MM.1S (cell line): ENCODE data around the gene SYNE3.
A peak's percentile ranks its signal among the peaks of the same experiment; 100 is the strongest.

Experiments used
- DNase-seq: peaks from one replicate; pipeline ENCODE4 v3.0.0-alpha.2; 2015
- H2AFZ ChIP-seq: fragments of 300-600 bp; sonication (generic); 2 replicates; pipeline ENCODE4 v1.6.0; 2016; ENCODE audit warnings: antibody characterized with exemption, low read length
- H3F3A ChIP-seq: fragments of 300-600 bp; sonication (generic); 2 replicates; pipeline ENCODE4 v1.6.1; 2016; ENCODE audit warnings: mild to moderate bottlenecking, antibody characterized with exemption, low read length, moderate library complexity, mixed read lengths; ENCODE audit not compliant: insufficient read depth
- H3K27ac ChIP-seq: fragments of 300-600 bp; sonication (generic); 2 replicates; pipeline ENCODE4 v1.5.1; 2016; ENCODE audit warnings: mild to moderate bottlenecking, low read length
- H3K27me3 ChIP-seq: fragments of 300-600 bp; sonication (generic); replicated peaks from 2 replicates; pipeline ENCODE4 v1.6.0; 2016; ENCODE audit warnings: low read length; ENCODE audit not compliant: insufficient read depth
- H3K36me3 ChIP-seq: fragments of 300-600 bp; sonication (generic); replicated peaks from 2 replicates; pipeline ENCODE4 v1.6.1; 2016; ENCODE audit warnings: mild to moderate bottlenecking, low read length, mixed read lengths; ENCODE audit not compliant: insufficient read depth
- H3K4me1 ChIP-seq: fragments of 300-600 bp; sonication (generic); 2 replicates; pipeline ENCODE4 v1.6.1; 2016; ENCODE audit warnings: low read length, mixed read lengths
- H3K4me2 ChIP-seq: fragments of 300-600 bp; sonication (generic); 2 replicates; pipeline ENCODE4 v1.6.0; 2016; ENCODE audit warnings: low read depth, low read length
- H3K4me3 ChIP-seq: fragments of 300-600 bp; sonication (generic); 2 replicates; pipeline ENCODE4 v1.5.1; 2016; ENCODE audit warnings: low read length, mixed read lengths
- H3K79me2 ChIP-seq: fragments of 300-600 bp; sonication (generic); 2 replicates; pipeline ENCODE4 v1.6.1; 2016; ENCODE audit warnings: mixed run types, low read length, mixed read lengths
- H3K9ac ChIP-seq: fragments of 300-600 bp; sonication (generic); 2 replicates; pipeline ENCODE4 v1.6.1; 2016; ENCODE audit warnings: low read length, mixed read lengths
- H3K9me2 ChIP-seq: fragments of 300-600 bp; sonication (generic); replicated peaks from 2 replicates; pipeline ENCODE4 v1.6.1; 2016; ENCODE audit warnings: mild to moderate bottlenecking, low read length, mixed read lengths; ENCODE audit not compliant: insufficient read depth
- H3K9me3 ChIP-seq: fragments of 300-600 bp; sonication (generic); replicated peaks from 2 replicates; pipeline ENCODE4 v1.6.1; 2016; ENCODE audit warnings: mild to moderate bottlenecking, low read length, mixed read lengths; ENCODE audit not compliant: insufficient read depth
- H4K20me1 ChIP-seq: fragments of 300-600 bp; sonication (generic); 2 replicates; pipeline ENCODE4 v1.6.1; 2016; ENCODE audit warnings: mild to moderate bottlenecking, low read length, moderate library complexity, mixed read lengths; ENCODE audit not compliant: insufficient read depth
- CTCF ChIP-seq: fragments of 300-600 bp; sonication (generic); IDR thresholded peaks from 2 replicates; pipeline ENCODE4 v1.5.1; 2016; ENCODE audit warnings: antibody characterized with exemption, low read length, mixed read lengths
- EZH2 ChIP-seq: fragments of 300-600 bp; sonication (generic); optimal IDR thresholded peaks from 2 replicates; pipeline ENCODE3; 2017; ENCODE audit warnings: low read depth, mild to moderate bottlenecking, antibody characterized with exemption, low read length, mixed read lengths
- EZH2phosphoT487 ChIP-seq: fragments of 300-600 bp; sonication (generic); IDR thresholded peaks from 2 replicates; pipeline ENCODE4 v1.6.1; 2018; ENCODE audit warnings: antibody characterized with exemption, low read length

The SYNE3 gene

GRCh38 chr14:95536671-95537070, 20.2 kb upstream of the SYNE3 start:
- Histone ChIP-seq H4K20me1 (no peaks in the 10 kb centered on the region), H3K36me3 (no peaks in the 10 kb centered on the region), H3K4me1 (0 out of 2 replicates have a peak, but pooled peaks cover 3% of the 10 kb centered on the region), H3K9me2 (no peaks in the 10 kb centered on the region), H2AFZ (no peak overlapping the region), H3F3A (no peaks in the 10 kb centered on the region), H3K4me2 (peak overlapping the region; percentile 76), H3K9ac (no peak overlapping the region), H3K27me3 (no peaks in the 10 kb centered on the region), H3K4me3 (peak overlapping the region; percentile 78; the same call in 1 of the 2 replicates), H3K9me3 (no peaks in the 10 kb centered on the region), H3K79me2 (peaks cover 88% of the 10 kb centered on the region), H3K27ac (no peak overlapping the region)
- no peak for DNase-seq
- no peak for TF ChIP-seq EZH2

GRCh38 chr14:95536036-95536593, 19.7 kb upstream of the SYNE3 start:
- Histone ChIP-seq H3K79me2 (peaks cover 88% of the 10 kb centered on the region), H3K9ac (peak overlapping the region; percentile 73; the same call in 1 of the 2 replicates), H3K9me3 (no peaks in the 10 kb centered on the region), H2AFZ (no peak overlapping the region), H3K27me3 (no peaks in the 10 kb centered on the region), H3K4me2 (peak overlapping the region; percentile 76), H3F3A (no peaks in the 10 kb centered on the region), H3K36me3 (no peaks in the 10 kb centered on the region), H4K20me1 (no peaks in the 10 kb centered on the region), H3K4me1 (0 out of 2 replicates have a peak, but pooled peaks cover 3% of the 10 kb centered on the region), H3K27ac (no peak overlapping the region), H3K4me3 (peak overlapping the region; percentile 78), H3K9me2 (no peaks in the 10 kb centered on the region)
- no peak for DNase-seq
- TF ChIP-seq EZH2phosphoT487 (no peak), EZH2 (no peak), CTCF (no peak)

GRCh38 chr14:95535226-95536021, 19.0 kb upstream of the SYNE3 start:
- Histone ChIP-seq H2AFZ (0 out of 2 replicates have a peak overlapping the region, but pooled peaks have one; percentile 23), H3K79me2 (peaks cover 88% of the 10 kb centered on the region), H3F3A (no peaks in the 10 kb centered on the region), H3K9ac (peak overlapping the region; percentile 73), H3K4me3 (peak overlapping the region; percentile 78), H3K9me3 (no peaks in the 10 kb centered on the region), H3K4me1 (0 out of 2 replicates have a peak, but pooled peaks cover 3% of the 10 kb centered on the region), H3K9me2 (no peaks in the 10 kb centered on the region), H3K27ac (peak overlapping the region; percentile 6; the same call in 1 of the 2 replicates), H3K36me3 (no peaks in the 10 kb centered on the region), H3K4me2 (peak overlapping the region; percentile 76), H4K20me1 (no peaks in the 10 kb centered on the region), H3K27me3 (no peaks in the 10 kb centered on the region)
- no peak for TF ChIP-seq EZH2
- DNase-seq = no peak

- 0 out of 2 replicates have a peak within 1 kb of the TSS, but pooled peaks have one; percentile 23 for H2AFZ ChIP-seq
- no peaks in the 10 kb centered on the region for H4K20me1 ChIP-seq
- TF ChIP-seq EZH2phosphoT487 (no peak), CTCF (no peak), EZH2 (no peak)
- H3K27ac ChIP-seq = peak within 1 kb of the TSS; percentile 84
- H3K9ac ChIP-seq = peak within 1 kb of the TSS; percentile 84
- H3K9me2 ChIP-seq = no peaks in the 10 kb centered on the region
- peaks cover 86% of the 10 kb centered on the region for H3K79me2 ChIP-seq
- no peaks in the 10 kb centered on the region for H3K36me3 ChIP-seq
- H3K27me3 ChIP-seq = no peaks in the 10 kb centered on the region
- H3K4me2 ChIP-seq = peak within 1 kb of the TSS; percentile 76
- peak within 1 kb of the TSS; percentile 82 for H3K4me3 ChIP-seq
- DNase-seq = peak; percentile 96
- 0 out of 2 replicates have a peak, but pooled peaks cover 3% of the 10 kb centered on the region for H3K4me1 ChIP-seq
- no peaks in the 10 kb centered on the region for H3K9me3 ChIP-seq
- H3F3A ChIP-seq = no peaks in the 10 kb centered on the region
Measured at GRCh38 chr14:95534299-95535225, 18.1 kb upstream of the SYNE3 start, which contains the start of gene GLRX5. Gene GLRX5 (plus strand): TSS chr14:95535050. CDS start chr14:95535090, 40 bp downstream.
